ENCODE data around the gene WDCP. TPM values are rescaled to one million over a fixed set of nuclear protein-coding genes. Genes with fewer than 3 reads are reported as not detected.

WDCP gene
- total and polyA plus RNA-seq, 4 donors, result 9.5 to 16.1 (median 12.8) TPM

DNA sequence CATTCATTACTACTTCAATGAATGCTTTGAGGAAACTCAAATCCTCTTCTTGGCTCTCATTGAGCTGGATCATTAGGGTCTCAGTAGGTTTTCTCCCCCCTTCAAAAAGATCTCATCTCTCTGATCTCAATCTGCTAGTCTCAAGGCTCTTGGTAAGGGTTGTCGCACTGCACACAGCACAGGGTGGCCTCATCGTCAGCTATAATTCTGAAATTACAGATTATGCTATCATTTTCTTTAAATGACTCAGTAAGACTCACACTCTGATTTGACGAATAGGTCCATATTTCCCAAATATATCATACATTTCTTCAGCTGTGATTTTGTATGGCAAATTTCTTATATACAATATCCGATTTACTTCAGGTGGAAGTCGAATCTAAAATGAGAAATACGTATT lies 26.6 kb upstream of the WDCP start:
- peaks cover 13% of the 10 kb centered on the region for H3K36me3 ChIP-seq (ENCODE audit: control insufficient read depth, insufficient read depth, low read length)
- no peak overlapping the region for H3K27ac ChIP-seq (ENCODE audit: low read depth, low read length)
- no CpG with 5 or more reads among the region's 6 CpGs for WGBS (ENCODE audit: insufficient coverage)
- no peak overlapping the region for H3K4me3 ChIP-seq (ENCODE audit: low read depth, low read length)
- no peaks in the 10 kb centered on the region for H3K27me3 ChIP-seq (ENCODE audit: control insufficient read depth, insufficient read depth, low read length)
- no peak for DNase-seq (ENCODE audit: low read depth in 4 of 6, low spot score in 6 of 6)
- peaks cover 15% of the 10 kb centered on the region for H3K4me1 ChIP-seq (ENCODE audit: control insufficient read depth, insufficient read depth, low read length)
- H3K9me3 ChIP-seq (ENCODE audit: control insufficient read depth, insufficient read depth, low read length), result no peaks in the 10 kb centered on the region

DNA sequence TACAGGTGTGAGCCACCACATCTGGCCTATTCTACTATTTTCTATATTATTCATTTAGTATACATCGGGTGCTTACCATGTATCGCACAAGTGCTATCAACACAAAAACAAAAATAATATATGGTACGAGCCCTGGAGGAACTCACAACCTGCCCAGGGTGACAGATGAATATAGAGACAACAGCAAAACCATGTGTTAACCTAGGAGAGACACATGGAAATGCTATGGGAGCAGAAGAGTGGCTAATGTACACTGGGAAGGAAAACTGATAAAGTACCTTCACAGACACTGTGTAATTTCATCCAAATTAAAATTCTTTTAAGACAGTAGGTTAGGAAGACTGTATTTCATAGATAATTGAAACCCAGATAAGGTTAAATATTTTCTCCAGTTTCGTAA lies 25.1 kb upstream of the WDCP start:
- Histone ChIP-seq H3K9me3 (ENCODE audit: control insufficient read depth, insufficient read depth, low read length) (no peaks in the 10 kb centered on the region), H3K4me1 (ENCODE audit: control insufficient read depth, insufficient read depth, low read length) (peaks cover 11% of the 10 kb centered on the region), H3K27ac (ENCODE audit: low read depth, low read length) (no peak overlapping the region), H3K27me3 (ENCODE audit: control insufficient read depth, insufficient read depth, low read length) (no peaks in the 10 kb centered on the region), H3K4me3 (ENCODE audit: low read depth, low read length) (no peak overlapping the region), H3K36me3 (ENCODE audit: control insufficient read depth, insufficient read depth, low read length) (peaks cover 18% of the 10 kb centered on the region)
- no peak for DNase-seq (ENCODE audit: low read depth in 4 of 6, low spot score in 6 of 6)
- no CpG with 5 or more reads among the region's 4 CpGs for WGBS (ENCODE audit: insufficient coverage)

- Histone ChIP-seq H3K27ac (ENCODE audit: low read depth, low read length) (no peak overlapping the region), H3K9me3 (ENCODE audit: control insufficient read depth, insufficient read depth, low read length) (no peaks in the 10 kb centered on the region), H3K36me3 (ENCODE audit: control insufficient read depth, insufficient read depth, low read length) (peaks cover 25% of the 10 kb centered on the region), H3K4me3 (ENCODE audit: low read depth, low read length) (no peak overlapping the region), H3K27me3 (ENCODE audit: control insufficient read depth, insufficient read depth, low read length) (no peaks in the 10 kb centered on the region), H3K4me1 (ENCODE audit: control insufficient read depth, insufficient read depth, low read length) (no peaks in the 10 kb centered on the region)
- 100% methylated on average over 1 of the region's 2 CpGs for WGBS (ENCODE audit: insufficient coverage)
- no peak for DNase-seq (ENCODE audit: low read depth in 4 of 6, low spot score in 6 of 6)
Measured at GRCh38 chr2:24065341-24065740, 18.1 kb upstream of the WDCP start.

GRCh38 chr2:24058564-24059271 lies 11.5 kb upstream of the WDCP start:
- DNase-seq (ENCODE audit: low read depth in 4 of 6, low spot score in 6 of 6), result no peak
- 91% methylated on average over 3 of the region's 4 CpGs for WGBS (ENCODE audit: insufficient coverage)
- no peaks in the 10 kb centered on the region for H3K27me3 ChIP-seq (ENCODE audit: control insufficient read depth, insufficient read depth, low read length)
- H3K27ac ChIP-seq (ENCODE audit: low read depth, low read length), result no peak overlapping the region
- no peaks in the 10 kb centered on the region for H3K4me1 ChIP-seq (ENCODE audit: control insufficient read depth, insufficient read depth, low read length)
- H3K4me3 ChIP-seq (ENCODE audit: low read depth, low read length), result no peak overlapping the region
- peaks cover 28% of the 10 kb centered on the region for H3K36me3 ChIP-seq (ENCODE audit: control insufficient read depth, insufficient read depth, low read length)
- H3K9me3 ChIP-seq (ENCODE audit: control insufficient read depth, insufficient read depth, low read length), result no peaks in the 10 kb centered on the region

GRCh38 chr2:24055750-24056149 lies 8.6 kb upstream of the WDCP start:
- Histone ChIP-seq H3K4me3 (ENCODE audit: low read depth, low read length) (no peak overlapping the region), H3K4me1 (ENCODE audit: control insufficient read depth, insufficient read depth, low read length) (no peaks in the 10 kb centered on the region), H3K27ac (ENCODE audit: low read depth, low read length) (no peak overlapping the region), H3K36me3 (ENCODE audit: control insufficient read depth, insufficient read depth, low read length) (peaks cover 16% of the 10 kb centered on the region), H3K27me3 (ENCODE audit: control insufficient read depth, insufficient read depth, low read length) (no peaks in the 10 kb centered on the region), H3K9me3 (ENCODE audit: control insufficient read depth, insufficient read depth, low read length) (no peaks in the 10 kb centered on the region)
- DNase-seq (ENCODE audit: low read depth in 4 of 6, low spot score in 6 of 6), result no peak
- WGBS (ENCODE audit: insufficient coverage), result 98% methylated on average over 6 of the region's 6 CpGs

DNA sequence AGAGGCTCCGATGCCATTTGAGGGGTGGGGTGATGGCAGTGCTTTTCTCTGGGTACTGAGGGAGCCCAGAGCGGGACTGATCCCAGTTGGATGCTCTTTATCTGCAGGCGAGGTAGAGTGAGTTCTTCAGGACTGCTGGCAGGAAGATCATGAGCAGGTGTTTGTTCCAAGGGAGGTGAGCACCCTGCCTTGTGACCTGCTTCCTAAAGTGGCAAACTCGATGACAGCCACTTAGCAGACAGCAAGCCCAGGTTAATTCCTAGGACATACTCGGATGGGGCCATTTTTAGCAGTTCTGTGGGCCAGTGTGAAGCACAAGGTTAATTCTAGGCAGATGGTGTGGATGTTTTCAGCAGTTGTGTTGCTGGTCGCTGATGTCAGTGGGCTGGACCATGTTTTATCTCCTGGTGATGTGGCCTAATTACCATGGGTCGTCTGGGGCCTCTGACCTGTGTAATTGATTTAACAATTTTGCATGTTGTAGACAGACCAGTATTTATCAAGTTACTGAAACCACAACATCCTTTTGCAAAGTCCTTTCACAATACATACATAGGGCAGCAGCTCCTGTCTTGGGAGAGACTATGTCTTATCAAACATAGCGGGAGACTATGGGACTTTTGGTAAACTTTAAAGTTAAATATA lies 7.3 kb upstream of the WDCP start:
- H3K36me3 ChIP-seq (ENCODE audit: control insufficient read depth, insufficient read depth, low read length), result peaks cover 15% of the 10 kb centered on the region
- H3K9me3 ChIP-seq (ENCODE audit: control insufficient read depth, insufficient read depth, low read length), result no peaks in the 10 kb centered on the region
- no peak overlapping the region for H3K4me3 ChIP-seq (ENCODE audit: low read depth, low read length)
- no peak overlapping the region for H3K27ac ChIP-seq (ENCODE audit: low read depth, low read length)
- no peak for DNase-seq (ENCODE audit: low read depth in 4 of 6, low spot score in 6 of 6)
- H3K4me1 ChIP-seq (ENCODE audit: control insufficient read depth, insufficient read depth, low read length), result peaks cover 3% of the 10 kb centered on the region
- WGBS (ENCODE audit: insufficient coverage), result 81% methylated on average over 6 of the region's 8 CpGs
- H3K27me3 ChIP-seq (ENCODE audit: control insufficient read depth, insufficient read depth, low read length), result no peaks in the 10 kb centered on the region

DNA sequence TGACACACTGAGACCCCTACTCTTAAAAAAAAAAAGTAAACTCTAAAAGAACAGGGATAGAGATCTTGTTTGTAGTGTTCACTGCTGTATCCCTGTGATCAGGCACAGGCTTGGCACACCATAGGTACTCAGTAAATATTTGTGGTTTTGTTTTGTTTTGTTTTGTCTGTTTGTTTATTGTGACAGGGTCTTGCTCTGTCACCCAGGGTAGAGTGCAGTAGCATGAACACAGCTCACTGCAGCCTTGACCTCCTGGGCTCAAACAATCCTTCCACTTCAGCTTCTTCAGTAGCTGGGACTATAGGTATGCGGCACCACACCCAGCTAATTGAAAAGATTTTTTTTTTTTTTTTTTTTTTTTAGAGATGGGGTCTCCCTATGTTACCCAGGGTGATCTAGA lies 5.8 kb upstream of the WDCP start:
- no peaks in the 10 kb centered on the region for H3K9me3 ChIP-seq (ENCODE audit: control insufficient read depth, insufficient read depth, low read length)
- DNase-seq (ENCODE audit: low read depth in 4 of 6, low spot score in 6 of 6), result no peak
- peaks cover 15% of the 10 kb centered on the region for H3K36me3 ChIP-seq (ENCODE audit: control insufficient read depth, insufficient read depth, low read length)
- H3K27me3 ChIP-seq (ENCODE audit: control insufficient read depth, insufficient read depth, low read length), result no peaks in the 10 kb centered on the region
- no peak overlapping the region for H3K27ac ChIP-seq (ENCODE audit: low read depth, low read length)
- H3K4me1 ChIP-seq (ENCODE audit: control insufficient read depth, insufficient read depth, low read length), result peaks cover 9% of the 10 kb centered on the region
- WGBS (ENCODE audit: insufficient coverage), result no CpG with 5 or more reads among the region's 1 CpG
- no peak overlapping the region for H3K4me3 ChIP-seq (ENCODE audit: low read depth, low read length)

GRCh38 chr2:24051833-24052232 lies 4.6 kb upstream of the WDCP start:
- no peak overlapping the region for H3K4me3 ChIP-seq (ENCODE audit: low read depth, low read length)
- peaks cover 15% of the 10 kb centered on the region for H3K4me1 ChIP-seq (ENCODE audit: control insufficient read depth, insufficient read depth, low read length)
- WGBS (ENCODE audit: insufficient coverage), result 79% methylated on average over 5 of the region's 8 CpGs
- H3K9me3 ChIP-seq (ENCODE audit: control insufficient read depth, insufficient read depth, low read length), result no peaks in the 10 kb centered on the region
- H3K27me3 ChIP-seq (ENCODE audit: control insufficient read depth, insufficient read depth, low read length), result no peaks in the 10 kb centered on the region
- H3K36me3 ChIP-seq (ENCODE audit: control insufficient read depth, insufficient read depth, low read length), result peaks cover 13% of the 10 kb centered on the region
- no peak overlapping the region for H3K27ac ChIP-seq (ENCODE audit: low read depth, low read length)
- peak in 1 of 6 donors; percentile 7 for DNase-seq (ENCODE audit: low read depth in 4 of 6, low spot score in 6 of 6)

GRCh38 chr2:24050041-24050979 lies 3.1 kb upstream of the WDCP start:
- Histone ChIP-seq H3K9me3 (ENCODE audit: control insufficient read depth, insufficient read depth, low read length) (no peaks in the 10 kb centered on the region), H3K4me1 (ENCODE audit: control insufficient read depth, insufficient read depth, low read length) (peaks cover 15% of the 10 kb centered on the region), H3K4me3 (ENCODE audit: low read depth, low read length) (peak overlapping the region; percentile 58), H3K36me3 (ENCODE audit: control insufficient read depth, insufficient read depth, low read length) (peaks cover 13% of the 10 kb centered on the region), H3K27ac (ENCODE audit: low read depth, low read length) (peak overlapping the region; percentile 45), H3K27me3 (ENCODE audit: control insufficient read depth, insufficient read depth, low read length) (no peaks in the 10 kb centered on the region)
- 2% methylated on average over 41 of the region's 47 CpGs for WGBS (ENCODE audit: insufficient coverage)
- DNase-seq (ENCODE audit: low read depth in 4 of 6, low spot score in 6 of 6), result peak in 3 of 6 donors; percentile 12 to 66 (median 59)

Data from spinal cord (tissue), 10 donors.